Midbrain (tissue), 1 donor: Measurements from ENCODE around the gene CCNJL.

Experiments used
- DNase-seq: peaks from one replicate; lab custom pipeline; 2025; lab: John Stamatoyannopoulos, UW

Gene CCNJL

DNA sequence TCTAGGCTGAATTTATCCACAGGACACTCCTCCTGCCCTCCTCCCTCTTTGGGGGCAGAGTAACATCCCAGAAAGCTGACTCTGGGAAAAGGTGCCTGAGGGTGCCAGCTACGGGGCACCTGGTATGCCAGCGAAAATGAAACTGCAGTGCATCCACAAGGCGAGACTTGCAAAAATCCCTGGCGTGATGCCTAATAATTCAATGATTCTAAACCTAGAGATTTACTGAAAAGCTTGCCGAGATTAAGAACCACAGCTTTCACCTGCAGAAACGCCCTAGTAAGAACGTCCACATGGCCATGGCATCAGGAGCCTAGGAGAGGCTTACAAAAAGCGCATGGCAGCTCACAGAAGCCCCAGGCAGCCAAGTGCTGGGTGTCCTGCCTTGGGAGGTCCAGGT is 20.9 kb downstream of the CCNJL start:
- DNase-seq, result no peak

GRCh38 chr5:160290751-160291150 is 21.6 kb downstream of the CCNJL start:
- DNase-seq, result no peak

DNA sequence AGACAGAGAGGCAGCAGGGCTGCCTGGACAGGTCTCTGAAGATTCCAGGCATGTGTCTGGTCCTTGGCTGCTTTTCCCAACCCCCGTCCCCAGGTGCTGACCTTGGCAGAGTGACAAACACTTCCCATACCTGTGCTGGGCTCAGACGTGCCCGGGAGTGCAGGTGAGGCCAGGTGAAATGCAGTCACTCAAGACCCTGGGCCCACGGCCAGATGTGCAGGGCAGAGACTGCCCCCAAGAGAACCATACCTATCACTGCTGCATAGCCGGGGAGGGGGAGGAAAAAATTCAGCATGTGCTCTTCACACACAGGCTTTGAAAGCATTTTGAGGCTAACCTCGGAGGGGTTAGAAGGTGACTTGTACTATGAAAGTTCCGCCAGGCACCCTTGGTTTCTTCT is 22.6 kb downstream of the CCNJL start:
- no peak for DNase-seq

GRCh38 chr5:160289356-160289651 is 23.1 kb downstream of the CCNJL start:
- DNase-seq, result no peak

GRCh38 chr5:160287378-160288051 is 24.8 kb downstream of the CCNJL start:
- DNase-seq, result peak; percentile 7

DNA sequence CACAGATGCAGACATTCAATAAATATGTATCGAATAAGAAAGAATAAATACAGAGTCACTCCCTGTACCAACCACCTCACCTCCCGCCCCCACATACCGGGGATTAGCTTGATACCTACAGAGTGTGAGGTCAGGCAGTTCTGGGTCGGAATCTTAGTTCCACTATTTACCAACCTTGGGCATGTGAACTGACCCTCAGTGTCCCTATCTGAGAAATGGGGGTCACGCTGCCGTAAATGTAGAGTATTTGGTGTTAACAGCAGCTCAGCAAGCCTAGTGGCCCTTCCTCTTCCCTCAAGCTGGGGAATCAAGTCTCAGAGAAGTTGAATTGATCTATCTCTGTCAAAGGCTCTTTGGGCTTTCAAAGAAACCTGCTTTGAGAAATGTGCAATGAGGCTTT is 25.4 kb downstream of the CCNJL start:
- DNase-seq, result no peak

DNA sequence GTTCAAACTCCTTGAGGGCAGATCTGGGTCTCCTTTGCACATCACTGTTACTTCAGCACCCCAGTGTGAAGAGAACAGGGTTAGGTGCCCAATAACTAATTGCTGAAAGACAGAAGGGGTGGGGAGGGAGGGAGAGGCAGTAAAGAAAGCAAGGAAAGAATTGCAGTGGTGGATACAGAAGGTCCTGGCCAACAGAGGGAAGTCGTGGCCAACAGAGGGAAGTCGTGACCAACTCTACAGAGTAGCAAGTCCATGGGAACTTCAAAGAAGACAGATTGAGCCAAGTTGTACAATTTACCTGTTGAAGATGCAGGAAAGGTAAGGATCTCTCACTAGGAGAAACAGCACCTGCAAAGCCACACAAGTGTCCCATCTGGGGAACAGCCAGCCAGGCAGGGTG is 27.0 kb downstream of the CCNJL start:
- no peak for DNase-seq

DNA sequence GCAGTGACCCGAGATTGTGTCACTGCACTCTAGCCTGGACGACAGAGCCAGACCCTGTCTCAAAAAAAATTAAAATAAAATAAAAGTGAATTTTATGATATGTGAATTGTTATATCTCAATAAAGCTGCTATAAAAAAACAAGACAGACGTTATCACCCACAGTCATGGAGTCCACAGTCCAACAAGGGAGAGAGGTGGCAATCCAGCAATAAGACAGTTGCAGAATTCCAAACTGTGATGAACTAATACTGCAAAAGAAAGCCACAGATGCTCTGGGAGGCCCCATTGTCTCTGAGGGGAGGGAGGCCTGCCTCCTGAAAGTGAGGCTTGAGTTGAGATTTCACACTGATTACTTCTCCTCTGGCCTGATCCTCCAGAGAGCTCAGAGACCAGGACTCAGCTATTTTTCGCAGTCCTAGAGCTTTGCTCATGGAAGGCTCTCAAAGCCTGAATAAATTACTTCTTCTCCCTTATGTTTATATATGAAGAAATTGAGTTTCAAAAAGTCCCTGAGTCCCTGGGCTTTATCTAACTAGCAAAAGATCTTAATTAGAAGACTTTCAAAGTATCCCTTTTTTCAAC is 28.0 kb downstream of the CCNJL start:
- DNase-seq, result no peak

DNA sequence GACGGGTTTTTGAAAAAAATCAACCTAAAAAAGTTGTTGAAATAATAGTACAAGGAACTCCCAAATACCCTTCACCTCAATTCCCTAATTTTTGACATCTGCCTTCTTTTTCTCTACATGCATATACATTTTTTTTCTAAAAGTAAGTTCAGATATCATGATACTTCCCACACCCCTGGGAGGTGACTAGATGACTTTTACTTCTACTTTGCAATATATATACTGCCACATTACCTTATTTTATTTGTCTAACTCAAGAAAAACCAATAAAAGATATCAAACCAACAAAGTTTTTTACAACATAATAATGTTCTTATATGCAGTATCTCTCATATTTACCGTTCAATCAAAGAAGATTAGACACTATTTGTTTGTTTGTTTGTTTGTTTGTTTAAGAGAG is 31.1 kb downstream of the CCNJL start:
- no peak for DNase-seq

DNA sequence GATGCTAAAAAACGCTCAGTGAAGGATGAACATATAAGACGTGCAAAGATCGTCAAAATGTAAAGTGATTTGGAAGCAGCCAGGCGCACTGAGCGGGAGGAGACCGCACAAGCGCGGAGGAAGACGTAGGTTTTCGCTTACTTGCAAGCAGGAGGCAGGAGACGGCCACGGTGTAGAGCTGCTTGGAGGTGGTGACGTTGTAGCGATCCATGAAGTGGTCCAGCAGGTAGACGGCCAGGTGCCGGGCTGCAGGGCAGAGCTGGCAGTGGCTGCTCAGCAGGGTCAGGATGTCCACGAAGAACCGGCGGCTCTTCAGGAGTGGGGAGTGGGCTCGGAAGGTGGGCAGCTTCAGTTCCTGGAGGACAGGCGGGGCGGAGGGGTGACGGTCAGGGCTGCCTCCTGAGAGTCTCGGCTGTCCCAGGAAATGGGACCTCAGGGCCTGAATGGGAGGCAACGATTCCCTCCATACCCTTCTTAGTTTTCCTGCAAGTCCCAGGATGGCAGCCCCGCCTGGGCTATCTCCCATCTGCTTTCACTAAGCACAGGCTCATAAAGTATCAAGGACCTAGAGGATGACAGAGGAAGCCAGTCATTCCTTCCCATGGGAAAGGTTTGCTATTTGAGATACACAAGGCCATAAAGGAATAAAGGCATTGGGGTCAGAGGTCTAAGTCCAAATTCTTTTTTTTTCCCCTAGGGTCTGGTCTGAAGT is 31.8 kb downstream of the CCNJL start:
- no peak for DNase-seq

- no peak for DNase-seq
Observed at GRCh38 chr5:160278343-160278742, 34.0 kb downstream of the CCNJL start.

DNA sequence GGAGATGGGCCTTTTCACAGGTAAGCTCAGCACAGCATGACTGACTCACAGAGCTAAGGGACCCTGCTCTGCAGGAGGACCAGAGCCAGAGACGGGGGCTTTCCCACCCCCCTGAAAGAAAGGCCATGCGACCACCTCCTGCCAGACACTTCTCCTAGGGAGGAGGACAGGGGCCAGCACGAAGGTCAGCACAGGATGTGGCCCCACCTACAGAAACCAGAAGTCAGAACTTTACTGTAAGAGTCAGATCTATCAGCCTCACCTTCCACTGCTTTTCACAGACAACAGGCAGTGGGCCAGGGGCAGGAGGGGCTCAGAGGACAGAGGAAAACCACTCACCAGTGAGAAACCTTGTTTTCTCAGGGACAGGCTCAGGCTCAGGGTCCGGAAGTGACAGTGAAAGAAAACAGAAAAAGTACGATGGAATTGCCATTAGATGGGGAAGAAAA is 37.9 kb downstream of the CCNJL start:
- no peak for DNase-seq

DNA sequence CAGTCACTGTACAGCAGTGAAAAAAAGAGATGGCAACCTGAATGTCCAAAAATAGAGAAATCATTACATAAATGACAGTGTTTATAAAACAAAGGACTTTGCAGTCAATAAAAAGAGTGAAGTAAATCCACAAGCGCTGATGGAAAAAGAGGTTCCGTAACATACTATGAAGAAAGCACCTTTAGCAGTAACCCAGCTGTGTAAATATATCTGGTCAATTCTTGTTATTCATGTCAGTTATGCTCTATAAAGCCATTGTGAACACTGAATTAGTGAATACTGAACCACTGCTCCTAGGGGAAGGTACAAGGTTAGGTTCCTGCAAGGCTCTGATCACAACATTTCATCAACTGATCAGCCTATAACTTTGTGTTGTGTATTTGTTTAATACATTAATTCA is 39.5 kb downstream of the CCNJL start:
- no peak for DNase-seq

DNA sequence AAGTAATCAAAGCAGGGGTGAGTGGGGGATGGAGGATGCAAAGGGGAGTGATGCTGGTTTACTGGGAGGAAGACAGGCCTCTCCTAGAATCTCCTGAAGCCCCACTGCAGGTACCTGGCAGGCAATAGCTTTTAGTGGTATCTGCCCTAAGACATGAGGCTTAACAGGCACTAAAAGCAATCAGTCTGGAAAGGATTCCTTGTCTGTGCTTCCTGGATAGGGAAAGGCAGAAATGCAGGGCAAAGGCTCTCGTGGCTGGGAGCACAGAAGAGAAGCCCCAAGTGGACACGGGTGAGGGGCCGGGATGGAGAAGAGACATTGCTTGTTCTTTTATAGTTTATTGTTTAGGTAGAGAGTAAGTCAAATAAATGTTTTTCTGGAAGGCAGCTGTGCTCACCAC is 40.1 kb downstream of the CCNJL start:
- DNase-seq, result no peak

DNA sequence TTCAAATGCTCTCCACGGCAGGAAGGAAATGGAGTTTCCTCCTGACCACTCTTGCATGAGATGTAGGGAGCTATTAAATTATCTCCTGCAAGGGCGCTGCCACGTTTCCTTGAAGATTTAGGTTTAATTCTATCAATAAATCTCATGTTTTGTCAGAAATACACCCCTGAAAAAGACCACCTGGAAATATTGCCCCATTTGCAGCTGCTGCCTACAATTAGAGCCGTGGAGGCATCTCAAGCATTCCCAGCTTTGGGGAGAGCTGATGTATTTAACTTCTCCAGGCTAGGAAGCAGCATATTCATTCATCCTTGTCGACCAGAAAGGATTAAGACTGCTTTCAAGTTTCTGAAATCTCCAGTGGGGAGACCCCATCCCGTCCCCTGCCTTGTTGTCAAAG is 40.5 kb downstream of the CCNJL start:
- no peak for DNase-seq

DNA sequence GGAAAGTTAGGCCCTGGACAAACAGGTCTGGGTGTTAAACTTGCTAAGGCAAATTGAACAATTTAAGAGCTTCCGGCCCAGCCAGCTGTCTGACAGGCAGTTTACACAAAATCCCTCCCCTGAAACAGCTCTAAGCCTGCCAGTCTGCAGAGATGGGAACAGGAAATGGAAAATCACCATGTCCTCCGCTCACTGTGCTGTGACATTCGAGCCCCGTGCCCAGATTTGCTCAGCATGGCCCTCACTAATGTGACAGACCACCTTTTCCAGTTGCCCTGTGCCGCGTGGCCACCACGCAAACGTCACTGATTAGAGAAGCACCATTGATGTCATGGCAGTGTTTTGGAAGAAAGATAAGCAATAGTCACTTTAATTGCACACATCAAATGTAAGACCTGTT is 41.0 kb downstream of the CCNJL start:
- DNase-seq, result no peak

- no peak for DNase-seq
Observed at GRCh38 chr5:160270704-160271103, 41.7 kb downstream of the CCNJL start.

GRCh38 chr5:160269017-160269416 is 43.3 kb downstream of the CCNJL start:
- DNase-seq, result peak; percentile 53

- DNase-seq, result no peak
Observed at GRCh38 chr5:160268121-160268520, 44.2 kb downstream of the CCNJL start.

GRCh38 chr5:160266752-160267345 is 45.5 kb downstream of the CCNJL start:
- DNase-seq, result no peak

- DNase-seq, result no peak
Observed at GRCh38 chr5:160266044-160266443, 46.3 kb downstream of the CCNJL start.

GRCh38 chr5:160263326-160263855 is 49.0 kb downstream of the CCNJL start:
- no peak for DNase-seq
